Left lung (tissue), 10 donors: Measurements from ENCODE around the gene R3HDML. TPM values are rescaled to one million over a fixed set of nuclear protein-coding genes. Genes with fewer than 3 reads are reported as not detected.

Experiments used
- ATAC-seq: fragments of 200-7000 bp; cut with Tn5 transposase; one replicate; pipeline ENCODE4 v1.9.1; 2020; ENCODE audit warnings: moderate library complexity
- DNase-seq, 4 donors: peaks; one replicate each; pipeline ENCODE4 v3.0.0-alpha.2; 2013 to 2020
- H3K27ac ChIP-seq, 2 donors: fragments of 200-600 bp; sonication (generic) in 1 of 2; one replicate each; pipeline versions ENCODE4 v1.5.0 to v1.8.0; 2020 to 2021
- H3K27me3 ChIP-seq, 2 donors: fragments of 200-600 bp; sonication (generic) in 1 of 2; one replicate each; pipeline versions ENCODE4 v1.5.0 to v1.8.0; 2020 to 2021
- H3K36me3 ChIP-seq, 2 donors: fragments of 200-600 bp; sonication (generic) in 1 of 2; one replicate each; pipeline versions ENCODE4 v1.5.0 to v1.8.0; 2020 to 2021
- H3K4me1 ChIP-seq, 2 donors: fragments of 200-600 bp; one replicate each; pipeline ENCODE4 v1.8.0; 2021
- H3K4me3 ChIP-seq, 2 donors: fragments of 200-600 bp; sonication (generic) in 1 of 2; one replicate each; pipeline versions ENCODE4 v1.5.0 to v1.8.0; 2020 to 2021; ENCODE audit warnings: mild to moderate bottlenecking in 1 of 2
- H3K9me3 ChIP-seq, 2 donors: fragments of 200-600 bp; sonication (generic) in 1 of 2; one replicate each; pipeline versions ENCODE4 v1.5.0 to v1.8.0; 2020 to 2021
- CTCF ChIP-seq, 2 donors: fragments of 200-600 bp; sonication (generic) in 1 of 2; IDR thresholded peaks; one replicate each; pipeline versions ENCODE4 v1.5.0 to v1.8.0; 2021; ENCODE audit warnings: antibody characterized with exemption in 2 of 2
- intact Hi-C, 2 donors: fragments of 100-400 bp; cut with DNase I; formaldehyde crosslinking; loops; one replicate each; pipeline versions ENCODE4 v1.11.2 to v1.14.2; 2022
- polyA plus RNA-seq, 6 donors: library from polyadenylated mRNA; unstranded; fragments of 120-200 nt; gene quantifications; one replicate each; pipeline ENCODE4 v1.2.1, GENCODE V29; 2013; ENCODE audit not compliant: insufficient read length in 6 of 6
- total RNA-seq, 2 donors: library from RNA; stranded (reverse); fragmentation: NEBNext Ultra II Directional; extraction: Animal tissue kit (Norgen Biotek cat#: 25700); gene quantifications; one replicate each; pipeline ENCODE4 v1.2.1, GENCODE V29; 2021
- donor health status: DM: no; HTN: yes; CAD: no.
- donor health status: DM: no; HTN: no; CAD: no.

The R3HDML gene
- total and polyA plus RNA-seq, 8 donors, result 2.0 TPM; not detected in 7

GRCh38 chr20:44328428-44328827, 8.4 kb upstream of the R3HDML start:
- intact Hi-C loops, result no loop called here
- Histone ChIP-seq H3K36me3 (no peaks in the 10 kb centered on the region), H3K27me3 (peaks cover 0 to 56% of the 10 kb centered on the region in 2 donors), H3K4me1 (peaks cover 0 to 6% of the 10 kb centered on the region in 2 donors), H3K27ac (no peak overlapping the region), H3K4me3 (no peak overlapping the region), H3K9me3 (no peaks in the 10 kb centered on the region)
- no peak for ATAC-seq
- no peak for DNase-seq
- TF ChIP-seq CTCF (IDR thresholded peaks at IDR 0.05), result no peak

DNA sequence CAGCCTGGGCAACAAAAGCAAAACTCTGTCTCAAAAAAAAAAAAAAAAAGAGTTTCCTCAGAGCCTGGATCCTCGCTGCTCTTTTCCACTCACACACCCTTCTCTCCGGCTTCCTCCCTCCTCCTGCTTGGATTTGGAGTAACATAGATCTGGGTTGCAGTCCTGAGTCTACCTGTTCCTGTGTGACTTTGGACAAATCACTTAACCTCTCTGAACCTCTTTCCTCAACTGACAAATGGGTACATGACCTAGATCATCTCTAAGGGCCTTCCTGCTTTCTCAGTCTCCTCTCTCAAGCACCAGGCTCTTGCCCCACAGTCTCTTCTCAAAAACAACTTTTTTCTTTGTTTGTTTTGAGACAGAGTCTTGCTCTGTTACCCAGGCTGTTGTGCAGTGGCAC, 5.6 kb upstream of the R3HDML start:
- DNase-seq (no peak), ATAC-seq (no peak)
- Histone ChIP-seq H3K9me3 (no peaks in the 10 kb centered on the region), H3K4me1 (peaks cover 0 to 6% of the 10 kb centered on the region in 2 donors), H3K27me3 (peaks cover 0 to 56% of the 10 kb centered on the region in 2 donors), H3K4me3 (no peak overlapping the region), H3K36me3 (no peaks in the 10 kb centered on the region), H3K27ac (no peak overlapping the region)
- intact Hi-C loops, result no loop called here
- no peak for TF ChIP-seq CTCF (IDR thresholded peaks at IDR 0.05)

GRCh38 chr20:44334306-44334705, 2.5 kb upstream of the R3HDML start:
- Histone ChIP-seq H3K27ac (no peak overlapping the region), H3K9me3 (no peaks in the 10 kb centered on the region), H3K36me3 (no peaks in the 10 kb centered on the region), H3K4me1 (no peaks in the 10 kb centered on the region), H3K4me3 (no peak overlapping the region), H3K27me3 (peaks cover 0 to 51% of the 10 kb centered on the region in 2 donors)
- intact Hi-C loops, result no loop called here
- DNase-seq (no peak), ATAC-seq (peak; percentile 32)
- TF ChIP-seq CTCF (IDR thresholded peaks at IDR 0.05), result no peak

GRCh38 chr20:44334709-44335108, 2.1 kb upstream of the R3HDML start:
- peaks cover 0 to 47% of the 10 kb centered on the region in 2 donors for H3K27me3 ChIP-seq
- H3K4me3 ChIP-seq, result no peak overlapping the region
- H3K27ac ChIP-seq, result no peak overlapping the region
- H3K4me1 ChIP-seq, result no peaks in the 10 kb centered on the region
- no peaks in the 10 kb centered on the region for H3K9me3 ChIP-seq
- ATAC-seq (no peak), DNase-seq (no peak)
- intact Hi-C loops, result no loop called here
- no peak for TF ChIP-seq CTCF (IDR thresholded peaks at IDR 0.05)
- no peaks in the 10 kb centered on the region for H3K36me3 ChIP-seq

DNA sequence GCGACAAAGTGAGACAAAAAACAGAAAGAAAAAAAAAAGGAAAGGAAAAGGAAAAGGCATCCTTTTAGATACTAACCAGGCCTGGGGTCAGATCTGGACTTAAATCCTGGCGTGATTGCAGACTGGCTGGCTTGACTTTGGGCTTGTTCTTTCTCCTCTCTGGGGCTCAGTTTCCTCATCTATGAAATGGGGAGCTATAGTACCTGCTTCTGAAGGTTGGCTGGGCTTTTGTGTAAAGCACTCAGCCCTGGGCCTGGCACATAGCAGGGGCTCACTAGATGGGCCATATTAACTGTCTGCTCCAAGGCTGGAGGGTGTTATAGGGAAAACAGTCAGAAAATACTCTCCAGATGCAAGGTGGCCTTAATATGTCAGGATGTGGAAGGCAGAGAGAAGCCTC, 1.2 kb upstream of the R3HDML start:
- H3K9me3 ChIP-seq, result no peaks in the 10 kb centered on the region
- intact Hi-C loops, result no loop called here
- TF ChIP-seq CTCF (IDR thresholded peaks at IDR 0.05), result no peak
- H3K4me1 ChIP-seq, result no peaks in the 10 kb centered on the region
- H3K27me3 ChIP-seq, result peaks cover 0 to 44% of the 10 kb centered on the region in 2 donors
- H3K4me3 ChIP-seq, result no peak overlapping the region
- no peaks in the 10 kb centered on the region for H3K36me3 ChIP-seq
- DNase-seq, result no peak
- H3K27ac ChIP-seq, result no peak overlapping the region
- ATAC-seq, result no peak
